T-helper 1 cell treated with Interleukin-12 subunit alpha and Interleukin-12 subunit beta and Interleukin-4 antibody, amounts not matched to agents 30 μg/mL and 1 μg/mL, for 36 hours (primary cell): Measurements from ENCODE around the gene TBX20.
A peak's percentile ranks its signal among the peaks of the same experiment; 100 is the strongest.

Source experiments
- H3K27ac Mint-ChIP-seq: one replicate; pipeline ENCODE4 v1.8.0; 2021; ENCODE audit warnings: mild to moderate bottlenecking, mixed read lengths
- H3K27me3 Mint-ChIP-seq: one replicate; pipeline ENCODE4 v1.8.0; 2021; ENCODE audit warnings: low read depth, mixed read lengths
- H3K36me3 Mint-ChIP-seq: one replicate; pipeline ENCODE4 v1.8.0; 2021; ENCODE audit warnings: low read depth, mixed read lengths
- H3K4me1 Mint-ChIP-seq: one replicate; pipeline ENCODE4 v1.8.0; 2021; ENCODE audit warnings: low read depth, mixed read lengths
- H3K4me3 Mint-ChIP-seq: one replicate; pipeline ENCODE4 v1.8.0; 2021; ENCODE audit warnings: mild to moderate bottlenecking, moderate library complexity, mixed read lengths
- H3K9me3 Mint-ChIP-seq: one replicate; pipeline ENCODE4 v1.8.0; 2021; ENCODE audit warnings: mixed read lengths

Gene TBX20

GRCh38 chr7:35253710-35254495 is at the start of gene TBX20:
Gene TBX20 (minus strand): TSS chr7:35254100. CDS start chr7:35253620, 480 bp downstream.
- peak within 1 kb of the TSS; percentile 62 for H3K27ac Mint-ChIP-seq
- peaks cover 12% of the 10 kb centered on the region for H3K4me1 Mint-ChIP-seq
- H3K27me3 Mint-ChIP-seq = peaks cover 88% of the 10 kb centered on the region
- H3K4me3 Mint-ChIP-seq = peak within 1 kb of the TSS; percentile 48
- peaks cover 8% of the 10 kb centered on the region for H3K36me3 Mint-ChIP-seq
- peaks cover 7% of the 10 kb centered on the region for H3K9me3 Mint-ChIP-seq

GRCh38 chr7:35289376-35289775 is 35.5 kb upstream of the TBX20 start:
- no peaks in the 10 kb centered on the region for H3K4me1 Mint-ChIP-seq
- H3K4me3 Mint-ChIP-seq = no peak overlapping the region
- no peak overlapping the region for H3K27ac Mint-ChIP-seq
- H3K27me3 Mint-ChIP-seq = peaks cover 9% of the 10 kb centered on the region
- H3K9me3 Mint-ChIP-seq = no peaks in the 10 kb centered on the region
- H3K36me3 Mint-ChIP-seq = no peaks in the 10 kb centered on the region

- Mint-ChIP-seq H3K27ac (no peak overlapping the region), H3K4me1 (no peaks in the 10 kb centered on the region), H3K36me3 (no peaks in the 10 kb centered on the region), H3K9me3 (no peaks in the 10 kb centered on the region), H3K27me3 (peaks cover 4% of the 10 kb centered on the region), H3K4me3 (no peak overlapping the region)
Observed at GRCh38 chr7:35286986-35287385, 33.1 kb upstream of the TBX20 start.

GRCh38 chr7:35286422-35286821 is 32.5 kb upstream of the TBX20 start:
- Mint-ChIP-seq H3K27ac (no peak overlapping the region), H3K36me3 (no peaks in the 10 kb centered on the region), H3K4me1 (no peaks in the 10 kb centered on the region), H3K9me3 (no peaks in the 10 kb centered on the region), H3K27me3 (peaks cover 4% of the 10 kb centered on the region), H3K4me3 (no peak overlapping the region)

- H3K9me3 Mint-ChIP-seq = no peaks in the 10 kb centered on the region
- no peak overlapping the region for H3K4me3 Mint-ChIP-seq
- peaks cover 4% of the 10 kb centered on the region for H3K27me3 Mint-ChIP-seq
- no peaks in the 10 kb centered on the region for H3K4me1 Mint-ChIP-seq
- no peak overlapping the region for H3K27ac Mint-ChIP-seq
- no peaks in the 10 kb centered on the region for H3K36me3 Mint-ChIP-seq
Observed at GRCh38 chr7:35285799-35286198, 31.9 kb upstream of the TBX20 start.

GRCh38 chr7:35280902-35281301 is 27.0 kb upstream of the TBX20 start:
- H3K27me3 Mint-ChIP-seq = peaks cover 14% of the 10 kb centered on the region
- no peaks in the 10 kb centered on the region for H3K9me3 Mint-ChIP-seq
- H3K4me1 Mint-ChIP-seq = no peaks in the 10 kb centered on the region
- no peaks in the 10 kb centered on the region for H3K36me3 Mint-ChIP-seq
- H3K27ac Mint-ChIP-seq = no peak overlapping the region
- no peak overlapping the region for H3K4me3 Mint-ChIP-seq

GRCh38 chr7:35277359-35277758 is 23.5 kb upstream of the TBX20 start:
- Mint-ChIP-seq H3K27me3 (peaks cover 14% of the 10 kb centered on the region), H3K36me3 (no peaks in the 10 kb centered on the region), H3K4me3 (no peak overlapping the region), H3K27ac (no peak overlapping the region), H3K4me1 (no peaks in the 10 kb centered on the region), H3K9me3 (no peaks in the 10 kb centered on the region)

GRCh38 chr7:35272246-35272645 is 18.3 kb upstream of the TBX20 start:
- no peaks in the 10 kb centered on the region for H3K4me1 Mint-ChIP-seq
- no peaks in the 10 kb centered on the region for H3K27me3 Mint-ChIP-seq
- H3K27ac Mint-ChIP-seq = no peak overlapping the region
- H3K9me3 Mint-ChIP-seq = no peaks in the 10 kb centered on the region
- no peak overlapping the region for H3K4me3 Mint-ChIP-seq
- no peaks in the 10 kb centered on the region for H3K36me3 Mint-ChIP-seq

- no peak overlapping the region for H3K27ac Mint-ChIP-seq
- H3K36me3 Mint-ChIP-seq = no peaks in the 10 kb centered on the region
- peaks cover under 1% of the 10 kb centered on the region for H3K27me3 Mint-ChIP-seq
- no peaks in the 10 kb centered on the region for H3K9me3 Mint-ChIP-seq
- H3K4me1 Mint-ChIP-seq = no peaks in the 10 kb centered on the region
- no peak overlapping the region for H3K4me3 Mint-ChIP-seq
Observed at GRCh38 chr7:35268953-35269352, 15.1 kb upstream of the TBX20 start.

GRCh38 chr7:35267411-35267810 is 13.5 kb upstream of the TBX20 start:
- H3K4me3 Mint-ChIP-seq = no peak overlapping the region
- H3K9me3 Mint-ChIP-seq = no peaks in the 10 kb centered on the region
- no peaks in the 10 kb centered on the region for H3K36me3 Mint-ChIP-seq
- peaks cover 16% of the 10 kb centered on the region for H3K27me3 Mint-ChIP-seq
- no peak overlapping the region for H3K27ac Mint-ChIP-seq
- H3K4me1 Mint-ChIP-seq = no peaks in the 10 kb centered on the region

GRCh38 chr7:35263396-35263795 is 9.5 kb upstream of the TBX20 start:
- Mint-ChIP-seq H3K36me3 (no peaks in the 10 kb centered on the region), H3K4me1 (peaks cover 4% of the 10 kb centered on the region), H3K27ac (no peak overlapping the region), H3K27me3 (peaks cover 51% of the 10 kb centered on the region), H3K9me3 (no peaks in the 10 kb centered on the region), H3K4me3 (no peak overlapping the region)

- H3K36me3 Mint-ChIP-seq = no peaks in the 10 kb centered on the region
- peaks cover 62% of the 10 kb centered on the region for H3K27me3 Mint-ChIP-seq
- H3K9me3 Mint-ChIP-seq = no peaks in the 10 kb centered on the region
- H3K4me3 Mint-ChIP-seq = no peak overlapping the region
- H3K4me1 Mint-ChIP-seq = peaks cover 5% of the 10 kb centered on the region
- no peak overlapping the region for H3K27ac Mint-ChIP-seq
Observed at GRCh38 chr7:35261476-35262285, 7.8 kb upstream of the TBX20 start.

- peaks cover 5% of the 10 kb centered on the region for H3K4me1 Mint-ChIP-seq
- no peaks in the 10 kb centered on the region for H3K36me3 Mint-ChIP-seq
- H3K27me3 Mint-ChIP-seq = peaks cover 69% of the 10 kb centered on the region
- no peak overlapping the region for H3K4me3 Mint-ChIP-seq
- H3K27ac Mint-ChIP-seq = no peak overlapping the region
- peaks cover 5% of the 10 kb centered on the region for H3K9me3 Mint-ChIP-seq
Observed at GRCh38 chr7:35261041-35261440, 7.1 kb upstream of the TBX20 start.

GRCh38 chr7:35260246-35260645 is 6.3 kb upstream of the TBX20 start:
- Mint-ChIP-seq H3K27ac (no peak overlapping the region), H3K9me3 (peaks cover 7% of the 10 kb centered on the region), H3K27me3 (peaks cover 77% of the 10 kb centered on the region), H3K4me1 (peaks cover 5% of the 10 kb centered on the region), H3K36me3 (peaks cover 2% of the 10 kb centered on the region), H3K4me3 (no peak overlapping the region)

- Mint-ChIP-seq H3K27me3 (peaks cover 83% of the 10 kb centered on the region), H3K4me3 (no peak overlapping the region), H3K9me3 (peaks cover 7% of the 10 kb centered on the region), H3K4me1 (peaks cover 5% of the 10 kb centered on the region), H3K36me3 (peaks cover 2% of the 10 kb centered on the region), H3K27ac (no peak overlapping the region)
Observed at GRCh38 chr7:35259523-35259908, 5.6 kb upstream of the TBX20 start.
